B cell (primary cell): ENCODE measurements around the gene TFDP1. TPM values are rescaled to one million over a fixed set of nuclear protein-coding genes. Genes with fewer than 3 reads are reported as not detected.

Source experiments
- ATAC-seq: fragments of 200-7000 bp; cut with Tn5 transposase; one replicate; pipeline ENCODE4 v1.10.0; 2021; ENCODE audit warnings: low read depth, mild to moderate bottlenecking, moderate number of reproducible peaks, moderate library complexity
- CTCF ChIA-PET: fragments of 350-600 bp; sonication (Branson Sonifier 250); formaldehyde crosslinking; loops from one replicate; lab custom pipeline; 2021; ENCODE audit warnings: antibody characterized with exemption, inconsistent platforms; lab: Charles Lee
- POLR2A ChIA-PET: fragments of 350-600 bp; sonication (Branson Sonifier 250); formaldehyde crosslinking; loops from one replicate; lab custom pipeline; 2021; ENCODE audit warnings: antibody characterized with exemption; lab: Charles Lee
- DNase-seq: peaks from one replicate; pipeline ENCODE4 v3.0.0; 2013
- H2AFZ ChIP-seq: 2 replicates; pipeline ENCODE4 v1.6.1; 2012; ENCODE audit warnings: mild to moderate bottlenecking, low read depth, low read length; ENCODE audit not compliant: insufficient read depth, poor library complexity, severe bottlenecking
- H3K27ac ChIP-seq, 2 donors: 1 replicate in 1 of 2; 2 replicates in 1 of 2; pipeline ENCODE4 v1.5.1; 2012 to 2013; ENCODE audit warnings: low read length in 2 of 2, mild to moderate bottlenecking in 2 of 2, moderate library complexity in 1 of 2
- H3K27me3 ChIP-seq, 4 experiments: fragments of 200-600 bp in 1 of 4; sonication (generic) in 1 of 4; replicated peaks in 1 of 4; 1 replicate in 2 of 4; 2 replicates in 2 of 4; pipeline versions ENCODE4 v1.6.1 to v1.7.0; 2013 to 2016; ENCODE audit warnings: low read length in 3 of 4, mild to moderate bottlenecking in 2 of 4, mixed read lengths in 1 of 4, moderate library complexity in 1 of 4; ENCODE audit not compliant: insufficient read depth in 4 of 4, control insufficient read depth in 3 of 4; ENCODE audit errors: control extremely low read depth in 1 of 4
- H3K36me3 ChIP-seq, 2 experiments: replicated peaks in 1 of 2; 1 replicate in 1 of 2; 2 replicates in 1 of 2; pipeline versions ENCODE4 v1.6.1 to v1.7.1; 2013; ENCODE audit warnings: low read length in 1 of 2; ENCODE audit not compliant: insufficient read depth in 2 of 2, control insufficient read depth in 1 of 2; ENCODE audit errors: control extremely low read depth in 1 of 2, extremely low read depth in 1 of 2
- H3K4me1 ChIP-seq, 2 donors: fragments of 200-600 bp in 1 of 2; sonication (generic) in 1 of 2; 1 replicate in 1 of 2; 2 replicates in 1 of 2; pipeline versions ENCODE4 v1.5.1 to v1.6.1; 2013 to 2017; ENCODE audit warnings: low read length in 2 of 2; ENCODE audit not compliant: control insufficient read depth in 2 of 2, insufficient read depth in 2 of 2
- H3K4me2 ChIP-seq: replicated peaks from 2 replicates; pipeline ENCODE3; 2012; ENCODE audit warnings: mild to moderate bottlenecking, low read depth, low read length; ENCODE audit not compliant: poor library complexity, severe bottlenecking
- H3K4me3 ChIP-seq, 5 experiments: fragments of 200-600 bp in 1 of 5; sonication (generic) in 1 of 5; 1 replicate in 3 of 5; 2 replicates in 2 of 5; pipeline versions ENCODE4 v1.5.1 to v1.7.0; 2011 to 2016; ENCODE audit warnings: low read length in 4 of 5, mild to moderate bottlenecking in 4 of 5, low read depth in 2 of 5, control low read depth in 1 of 5, moderate library complexity in 1 of 5; ENCODE audit not compliant: insufficient read depth in 1 of 5; ENCODE audit errors: control extremely low read depth in 1 of 5, extremely low read depth in 1 of 5
- H3K79me2 ChIP-seq: fragments of 200-600 bp; sonication (generic); one replicate; pipeline ENCODE4 v1.6.0; 2016; ENCODE audit warnings: low read length; ENCODE audit not compliant: control insufficient read depth, insufficient read depth
- H3K9ac ChIP-seq: fragments of 200-600 bp; sonication (generic); 2 replicates; pipeline ENCODE4 v1.6.1; 2017; ENCODE audit warnings: mild to moderate bottlenecking, low read length, moderate library complexity
- H3K9me3 ChIP-seq, 3 donors: one replicate each; pipeline versions ENCODE4 v1.6.1 to v1.7.1; 2013; ENCODE audit warnings: low read length in 2 of 3; ENCODE audit not compliant: control insufficient read depth in 2 of 3, insufficient read depth in 1 of 3; ENCODE audit errors: control extremely low read depth in 1 of 3
- H4K20me1 ChIP-seq: 2 replicates; pipeline ENCODE4 v1.6.0; 2012; ENCODE audit warnings: mild to moderate bottlenecking, low read length; ENCODE audit not compliant: insufficient read depth, control insufficient read depth, poor library complexity, severe bottlenecking
- H3K27ac Mint-ChIP-seq: one replicate; pipeline ENCODE4 v1.8.0; 2021; ENCODE audit warnings: mixed read lengths
- H3K27me3 Mint-ChIP-seq: one replicate; pipeline ENCODE4 v1.8.0; 2021; ENCODE audit warnings: mixed read lengths
- H3K4me1 Mint-ChIP-seq: one replicate; pipeline ENCODE4 v1.8.0; 2021; ENCODE audit warnings: mixed read lengths
- H3K4me3 Mint-ChIP-seq: one replicate; pipeline ENCODE4 v1.8.0; 2021; ENCODE audit warnings: mixed read lengths
- H3K9me3 Mint-ChIP-seq: one replicate; pipeline ENCODE4 v1.8.0; 2022; ENCODE audit warnings: mixed read lengths; ENCODE audit not compliant: insufficient read depth
- CTCF ChIP-seq: fragments of 200-600 bp; IDR thresholded peaks from one replicate; pipeline ENCODE4 v1.8.0; 2022; ENCODE audit warnings: antibody characterized with exemption, mild to moderate bottlenecking
- EZH2 ChIP-seq: IDR thresholded peaks from 2 replicates; pipeline ENCODE4 v1.6.1; 2012; ENCODE audit warnings: borderline replicate concordance, low read depth, mild to moderate bottlenecking, moderate library complexity, low read length; ENCODE audit not compliant: insufficient read depth, poor library complexity, severe bottlenecking
- WGBS: methylation state at CpG from one replicate; pipeline ENCODE4 v1.1.5; 2013; ENCODE audit warnings: missing lambda C conversion rate; ENCODE audit not compliant: insufficient coverage; 5-methylcytosine and 5-hydroxymethylcytosine counted together
- intact Hi-C: fragments of 100-400 bp; cut with micrococcal nuclease; formaldehyde crosslinking; loops from one replicate; pipeline ENCODE4 v1.10.0; 2022
- polyA plus RNA-seq: library from polyadenylated mRNA; depleted of rRNA; stranded (reverse); fragments of >200 nt; gene quantifications from 2 replicates; pipeline ENCODE4 v1.2.3, GENCODE V29; 2012
- total RNA-seq, 2 donors: library from RNA; stranded (reverse); fragments of 120-200 nt in 1 of 2; gene quantifications; 1 replicate in 1 of 2; 2 replicates in 1 of 2; pipeline versions ENCODE4 v1.2.3 to v1.2.4, GENCODE V29; 2013 to 2022

The TFDP1 gene
- total and polyA plus RNA-seq, 2 donors (not counting 1 experiment from before 2014, with no cell fraction given): 19.1 to 31.1 TPM

- Histone ChIP-seq H3K4me1 (peaks cover 3 to 22% of the 10 kb centered on the region in 2 donors), H4K20me1 (no peaks in the 10 kb centered on the region), H3K9ac (no peak overlapping the region), H3K36me3 (peaks cover 0 to 14% of the 10 kb centered on the region in 2 experiments), H3K4me2 (no peak overlapping the region), H3K79me2 (no peaks in the 10 kb centered on the region), H3K27ac (no peak overlapping the region), H3K4me3 (no peak overlapping the region), H2AFZ (no peak overlapping the region), H3K27me3 (no peaks in the 10 kb centered on the region), H3K9me3 (no peaks in the 10 kb centered on the region)
- Mint-ChIP-seq H3K27me3 (no peaks in the 10 kb centered on the region), H3K4me1 (peaks cover 23% of the 10 kb centered on the region), H3K27ac (no peak overlapping the region), H3K4me3 (no peak overlapping the region), H3K9me3 (no peaks in the 10 kb centered on the region)
- 89% methylated on average over 14 of the region's 16 CpGs for WGBS
- ATAC-seq: no peak
- no peak for DNase-seq
- ChIA-PET POLR2A (no interaction called here), CTCF (no interaction called here)
- no peak for TF ChIP-seq EZH2
- TF ChIP-seq CTCF: no peak
- intact Hi-C loops: no loop called here
These were observed 30.8 kb upstream of the TFDP1 start for GRCh38 chr13:113553511-113554332.

GRCh38 chr13:113554333-113554700 lies 30.2 kb upstream of the TFDP1 start:
- 85% methylated on average over 2 of the region's 9 CpGs for WGBS
- intact Hi-C loops: no loop called here

More at GRCh38 chr13:113554333-113554700, 30.2 kb upstream of the TFDP1 start:
- Histone ChIP-seq H2AFZ (no peak overlapping the region), H3K36me3 (peaks cover 0 to 8% of the 10 kb centered on the region in 2 experiments), H3K9ac (no peak overlapping the region), H3K9me3 (no peaks in the 10 kb centered on the region), H3K4me3 (no peak overlapping the region), H3K27ac (no peak overlapping the region), H3K79me2 (no peaks in the 10 kb centered on the region), H3K4me2 (no peak overlapping the region), H4K20me1 (no peaks in the 10 kb centered on the region), H3K27me3 (no peaks in the 10 kb centered on the region), H3K4me1 (peaks cover 3 to 27% of the 10 kb centered on the region in 2 donors)
- ChIA-PET POLR2A (no interaction called here), CTCF (no interaction called here)
- Mint-ChIP-seq H3K4me1 (peaks cover 28% of the 10 kb centered on the region), H3K27me3 (no peaks in the 10 kb centered on the region), H3K27ac (no peak overlapping the region), H3K4me3 (no peak overlapping the region), H3K9me3 (no peaks in the 10 kb centered on the region)
- ATAC-seq (no peak), DNase-seq (no peak)
- TF ChIP-seq CTCF (no peak), EZH2 (no peak)
